CD4-positive, CD25-positive, alpha-beta regulatory T cell (primary cell): ENCODE results near the gene CASP9. TPM values are rescaled to one million over a fixed set of nuclear protein-coding genes. Genes with fewer than 3 reads are reported as not detected.
"Not testable (repeated sequence)": the region's sequence is repeated elsewhere in the genome, so short reads cannot be mapped to it uniquely, and the experiment has no call there.

Experiments used
- ATAC-seq, 2 donors: fragments of 150-1000 bp; cut with Tn5 transposase; one replicate each; pipeline ENCODE4 v1.10.0; 2021; ENCODE audit warnings: low read depth in 2 of 2, moderate number of reproducible peaks in 2 of 2, moderate library complexity in 1 of 2
- DNase-seq, 3 donors: peaks; one replicate each; pipeline versions ENCODE4 v3.0.0 to v3.0.0-alpha.2; 2012 to 2022; ENCODE audit warnings: mixed read lengths in 1 of 3
- H3K27ac ChIP-seq: one replicate; pipeline ENCODE4 v1.7.0; 2013; ENCODE audit warnings: mild to moderate bottlenecking, low read length; ENCODE audit not compliant: insufficient read depth, poor library complexity, severe bottlenecking
- H3K27me3 ChIP-seq: one replicate; pipeline ENCODE4 v1.7.0; 2013; ENCODE audit warnings: low read length; ENCODE audit not compliant: control insufficient read depth, insufficient read depth
- H3K36me3 ChIP-seq: one replicate; pipeline ENCODE4 v1.7.0; 2013; ENCODE audit warnings: mild to moderate bottlenecking, low read length, moderate library complexity; ENCODE audit not compliant: control insufficient read depth, insufficient read depth
- H3K4me1 ChIP-seq: 2 replicates; pipeline ENCODE4 v1.7.0; 2013; ENCODE audit warnings: mild to moderate bottlenecking, low read length; ENCODE audit not compliant: insufficient read depth, control insufficient read depth, poor library complexity, severe bottlenecking
- H3K4me3 ChIP-seq: one replicate; pipeline ENCODE4 v1.7.0; 2013; ENCODE audit warnings: low read depth, mild to moderate bottlenecking, low read length, moderate library complexity
- H3K9me3 ChIP-seq, 2 experiments: 1 replicate in 1 of 2; 2 replicates in 1 of 2; pipeline ENCODE4 v1.7.0; 2013; ENCODE audit warnings: low read length in 2 of 2, mild to moderate bottlenecking in 1 of 2, moderate library complexity in 1 of 2; ENCODE audit not compliant: control insufficient read depth in 2 of 2
- H3K27ac Mint-ChIP-seq, 3 donors: one replicate each; pipeline ENCODE4 v1.8.0; 2020 to 2022; ENCODE audit warnings: mild to moderate bottlenecking in 3 of 3, mixed read lengths in 3 of 3, moderate library complexity in 2 of 3
- H3K27me3 Mint-ChIP-seq: one replicate; pipeline ENCODE4 v1.8.0; 2022; ENCODE audit warnings: mild to moderate bottlenecking, mixed read lengths
- H3K36me3 Mint-ChIP-seq: one replicate; pipeline ENCODE4 v1.8.0; 2020; ENCODE audit warnings: mixed read lengths
- H3K4me1 Mint-ChIP-seq, 4 donors: one replicate each; pipeline ENCODE4 v1.8.0; 2020 to 2022; ENCODE audit warnings: mixed read lengths in 4 of 4, mild to moderate bottlenecking in 1 of 4
- H3K4me3 Mint-ChIP-seq, 4 donors: one replicate each; pipeline ENCODE4 v1.8.0; 2020 to 2022; ENCODE audit warnings: mild to moderate bottlenecking in 4 of 4, mixed read lengths in 4 of 4, moderate library complexity in 3 of 4
- H3K9me3 Mint-ChIP-seq, 7 donors: one replicate each; pipeline ENCODE4 v1.8.0; 2020 to 2022; ENCODE audit warnings: mixed read lengths in 7 of 7, mild to moderate bottlenecking in 3 of 7, moderate library complexity in 2 of 7
- polyA plus RNA-seq, 4 donors: library from polyadenylated mRNA; unstranded; fragments of 300-500 nt; fragmentation: Illumina TruSeq; gene quantifications; one replicate each; pipeline ENCODE4 v1.2.3, GENCODE V29; 2021
- total RNA-seq: library from RNA; stranded (reverse); gene quantifications from one replicate; pipeline ENCODE4 v1.2.3, GENCODE V29; 2022

The CASP9 gene
- total and polyA plus RNA-seq, 5 donors from 2014 or later, result 5.8 to 11.7 (median 7.8) TPM

DNA sequence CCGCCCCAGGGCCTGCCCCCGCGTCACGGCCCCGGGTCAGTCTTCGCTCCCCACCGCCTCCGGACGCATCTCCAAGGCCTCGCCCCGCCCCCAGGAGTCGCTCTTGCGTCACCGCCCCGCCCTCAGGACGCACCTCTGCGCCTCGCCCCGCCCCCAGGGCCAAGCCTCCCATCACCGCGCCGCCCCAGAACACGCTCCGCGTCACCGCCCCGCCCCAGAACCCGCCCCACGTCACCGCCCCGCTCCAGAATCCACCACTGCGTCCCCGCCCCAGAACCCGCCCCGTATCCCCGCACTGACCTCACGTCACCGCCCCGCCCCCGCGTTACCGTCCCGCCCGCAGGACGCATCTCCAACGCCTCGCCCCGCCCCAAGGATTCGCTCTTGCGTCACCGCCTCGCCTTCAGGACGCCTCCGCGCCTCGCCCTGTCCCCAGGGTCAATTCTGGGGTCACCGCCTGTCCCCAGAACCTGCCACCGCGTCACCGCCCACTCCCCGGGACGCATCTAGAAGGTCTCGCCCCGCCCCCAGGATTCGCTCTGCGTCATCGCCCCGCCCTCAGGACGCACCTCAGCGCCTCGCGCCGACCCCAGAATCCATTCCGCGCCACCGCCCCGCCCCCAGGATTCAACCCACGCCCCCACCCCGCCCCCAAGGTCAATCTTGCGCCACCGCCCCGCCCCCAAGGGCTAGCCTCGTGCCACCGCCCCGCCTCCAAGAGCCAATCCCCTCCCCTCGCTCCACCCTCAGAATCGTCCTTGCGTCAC, 451 bp upstream of the CASP9 start:
- no peaks in the 10 kb centered on the region for H3K36me3 Mint-ChIP-seq
- no peaks in the 10 kb centered on the region for H3K27me3 Mint-ChIP-seq
- Histone ChIP-seq H3K27me3 (no peaks in the 10 kb centered on the region), H3K4me1 (peaks cover 36% of the 10 kb centered on the region), H3K27ac (peak overlapping the region; percentile 99), H3K9me3 (no peaks in the 10 kb centered on the region), H3K36me3 (no peaks in the 10 kb centered on the region), H3K4me3 (no peak overlapping the region)
- peak overlapping the region; percentile 93 to 100 (median 98) for H3K27ac Mint-ChIP-seq
- peaks cover 21 to 65% (median 36%) of the 10 kb centered on the region in 4 donors for H3K4me1 Mint-ChIP-seq
- H3K4me3 Mint-ChIP-seq, result peak overlapping the region; percentile 73 to 97 (median 93)
- DNase-seq (peak; percentile 99 to 100 (median 100)), ATAC-seq (peak; percentile 52 to 68)
- H3K9me3 Mint-ChIP-seq, result no peaks in the 10 kb centered on the region

GRCh38 chr1:15523104-15524020, 653 bp downstream of the CASP9 start:
- no peaks in the 10 kb centered on the region for H3K9me3 ChIP-seq
- peak overlapping the region; percentile 91 to 97 (median 94) for H3K4me3 Mint-ChIP-seq
- no peaks in the 10 kb centered on the region for H3K9me3 Mint-ChIP-seq
- peak overlapping the region; percentile 82 for H3K4me3 ChIP-seq
- H3K4me1 Mint-ChIP-seq, result peaks cover 21 to 63% (median 34%) of the 10 kb centered on the region in 4 donors
- H3K27ac Mint-ChIP-seq, result peak overlapping the region; percentile 43 to 100 (median 93)
- H3K27ac ChIP-seq, result peak overlapping the region; percentile 99
- no peak for DNase-seq
- no peak for ATAC-seq
- peaks cover 2% of the 10 kb centered on the region for H3K36me3 Mint-ChIP-seq
- no peaks in the 10 kb centered on the region for H3K27me3 ChIP-seq
- peaks cover 36% of the 10 kb centered on the region for H3K4me1 ChIP-seq
- no peaks in the 10 kb centered on the region for H3K27me3 Mint-ChIP-seq
- H3K36me3 ChIP-seq, result peaks cover under 1% of the 10 kb centered on the region

- H3K36me3 Mint-ChIP-seq, result peaks cover 9% of the 10 kb centered on the region
- H3K9me3 Mint-ChIP-seq, result no peaks in the 10 kb centered on the region
- H3K4me3 Mint-ChIP-seq, result peak overlapping the region; percentile 42 to 95 (median 72)
- H3K4me1 Mint-ChIP-seq, result peaks cover 21 to 57% (median 29%) of the 10 kb centered on the region in 4 donors
- peak overlapping the region in 1 of 3 donors; percentile 93 for H3K27ac Mint-ChIP-seq
- Histone ChIP-seq H3K36me3 (peaks cover 3% of the 10 kb centered on the region), H3K4me1 (peaks cover 34% of the 10 kb centered on the region), H3K27me3 (no peaks in the 10 kb centered on the region), H3K4me3 (no peak overlapping the region), H3K27ac (no peak overlapping the region), H3K9me3 (no peaks in the 10 kb centered on the region)
- H3K27me3 Mint-ChIP-seq, result no peaks in the 10 kb centered on the region
- ATAC-seq (no peak), DNase-seq (no peak)
These were observed 1.5 kb downstream of the CASP9 start for GRCh38 chr1:15522551-15522950.

- not testable (repeated sequence) for H3K4me3 ChIP-seq, H3K36me3 ChIP-seq, H3K27ac ChIP-seq, H3K9me3 Mint-ChIP-seq, H3K9me3 ChIP-seq, H3K27me3 ChIP-seq, H3K27me3 Mint-ChIP-seq, ATAC-seq
- H3K27ac Mint-ChIP-seq, result peak overlapping the region in 2 of 3 donors; percentile 44 to 48
- H3K4me1 ChIP-seq, result peaks cover 25% of the 10 kb centered on the region
- H3K4me3 Mint-ChIP-seq, result peak overlapping the region; percentile 52 to 72 (median 68)
- peak in 1 of 3 donors; percentile 22 for DNase-seq
- H3K4me1 Mint-ChIP-seq, result peaks cover 18 to 55% (median 35%) of the 10 kb centered on the region in 4 donors
- H3K36me3 Mint-ChIP-seq, result peaks cover 14% of the 10 kb centered on the region
These were observed 2.7 kb downstream of the CASP9 start for GRCh38 chr1:15521206-15521906.

- Histone ChIP-seq H3K27me3 (no peaks in the 10 kb centered on the region), H3K4me3 (no peak overlapping the region), H3K27ac (no peak overlapping the region), H3K36me3 (peaks cover 5% of the 10 kb centered on the region), H3K9me3 (no peaks in the 10 kb centered on the region), H3K4me1 (peaks cover 20% of the 10 kb centered on the region)
- Mint-ChIP-seq H3K4me1 (peaks cover 18 to 50% (median 32%) of the 10 kb centered on the region in 4 donors), H3K27ac (no peak overlapping the region), H3K9me3 (no peaks in the 10 kb centered on the region), H3K27me3 (no peaks in the 10 kb centered on the region), H3K4me3 (peak overlapping the region in 2 of 4 donors; percentile 56 to 78), H3K36me3 (peaks cover 21% of the 10 kb centered on the region)
- no peak for ATAC-seq
- no peak for DNase-seq
These were observed 4.4 kb downstream of the CASP9 start for GRCh38 chr1:15519625-15520024.

GRCh38 chr1:15515022-15515663, 8.9 kb downstream of the CASP9 start:
- H3K27me3 Mint-ChIP-seq, result no peaks in the 10 kb centered on the region
- Histone ChIP-seq H3K36me3 (peaks cover 8% of the 10 kb centered on the region), H3K9me3 (no peaks in the 10 kb centered on the region), H3K27ac (no peak overlapping the region), H3K4me1 (peaks cover 10% of the 10 kb centered on the region), H3K4me3 (peak overlapping the region; percentile 46), H3K27me3 (no peaks in the 10 kb centered on the region)
- no peaks in the 10 kb centered on the region for H3K9me3 Mint-ChIP-seq
- H3K27ac Mint-ChIP-seq, result peak overlapping the region; percentile 55 to 76 (median 59)
- H3K4me1 Mint-ChIP-seq, result peaks cover 7 to 45% (median 36%) of the 10 kb centered on the region in 4 donors
- H3K4me3 Mint-ChIP-seq, result peak overlapping the region in 1 of 4 donors; percentile 33
- peaks cover 37% of the 10 kb centered on the region for H3K36me3 Mint-ChIP-seq
- ATAC-seq, result peak; percentile 30 to 59
- DNase-seq, result peak in 1 of 3 donors; percentile 65

GRCh38 chr1:15514557-15514956, 9.5 kb downstream of the CASP9 start:
- H3K4me3 ChIP-seq, H3K9me3 Mint-ChIP-seq, H3K4me3 Mint-ChIP-seq, H3K27ac ChIP-seq, H3K36me3 ChIP-seq, H3K27me3 ChIP-seq, H3K27me3 Mint-ChIP-seq, H3K9me3 ChIP-seq: not testable (repeated sequence)
- ATAC-seq (peak in 1 of 2 donors; percentile 15), DNase-seq (peak in 1 of 3 donors; percentile 23)
- Mint-ChIP-seq H3K36me3 (peaks cover 37% of the 10 kb centered on the region), H3K4me1 (peaks cover 7 to 47% (median 36%) of the 10 kb centered on the region in 4 donors), H3K27ac (peak overlapping the region; percentile 44 to 64 (median 55))
- peaks cover 10% of the 10 kb centered on the region for H3K4me1 ChIP-seq
